ENCODE measurements around the gene TAF4. TPM values are rescaled to one million over a fixed set of nuclear protein-coding genes. Genes with fewer than 3 reads are reported as not detected.

Gene TAF4
- total RNA-seq, 6 experiments from 2014 or later = 9.0 to 13.0 (median 11.3) TPM

DNA sequence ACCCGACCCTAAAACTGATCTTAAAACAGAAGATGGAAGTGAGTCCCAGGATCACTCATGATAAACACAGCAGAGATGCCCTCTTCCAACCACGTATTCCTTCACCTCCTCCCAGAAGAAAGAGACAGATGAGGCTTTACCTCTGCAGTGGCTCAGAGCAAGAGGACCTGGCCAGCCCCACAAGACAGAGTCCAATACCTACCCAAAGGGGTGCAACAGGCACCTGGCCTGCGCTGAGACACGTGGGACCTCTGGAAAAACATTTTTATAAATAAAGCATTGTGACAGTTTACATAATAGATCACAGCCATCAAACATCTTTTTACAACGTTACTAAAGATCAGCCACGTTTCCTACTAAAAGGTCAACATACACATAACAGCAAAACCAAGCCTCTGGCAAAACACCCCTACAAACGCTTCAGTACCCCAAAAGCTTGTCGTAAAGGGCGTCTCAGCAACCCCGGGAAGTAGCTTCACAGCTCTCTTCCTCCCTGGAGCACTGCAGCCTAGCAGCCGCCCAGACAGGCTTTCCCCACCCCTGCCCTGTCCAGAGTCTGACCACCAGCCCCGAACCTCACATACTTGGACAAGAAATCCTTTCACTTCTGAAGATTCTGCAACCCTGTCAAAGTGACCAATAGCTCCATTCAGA, 2.9 kb downstream of the TAF4 start:
- no peaks in the 10 kb centered on the region for H3K27me3 ChIP-seq
- ATAC-seq = no peak
- WGBS (ENCODE audit: insufficient coverage, low coverage, low lambda C conversion rate, missing lambda C conversion rate) = 62% methylated on average over 10 of the region's 12 CpGs
- no peak for DNase-seq
- H3K4me3 ChIP-seq = no peak overlapping the region
- H3K4me1 ChIP-seq = peaks cover 0 to 22% (median 5%) of the 10 kb centered on the region in 4 donors
- intact Hi-C loops (cut with DNase I) = no loop called here
- H3K36me3 ChIP-seq = no peaks in the 10 kb centered on the region
- TF ChIP-seq POLR2A (IDR thresholded peaks at IDR 0.05) = no peak
- no peak for TF ChIP-seq CTCF (IDR thresholded peaks at IDR 0.05)
- H3K9me3 ChIP-seq = no peaks in the 10 kb centered on the region
- no peak overlapping the region for H3K27ac ChIP-seq

GRCh38 chr20:62061851-62062423, 3.7 kb downstream of the TAF4 start:
- ATAC-seq (no peak), DNase-seq (no peak)
- intact Hi-C loops (cut with DNase I) = no loop called here
- H3K4me1 ChIP-seq = peaks cover 0 to 14% (median 5%) of the 10 kb centered on the region in 4 donors
- WGBS (ENCODE audit: insufficient coverage, low coverage, low lambda C conversion rate, missing lambda C conversion rate) = 72% methylated on average over 8 of the region's 8 CpGs
- H3K27me3 ChIP-seq = no peaks in the 10 kb centered on the region
- H3K27ac ChIP-seq = no peak overlapping the region
- no peaks in the 10 kb centered on the region for H3K9me3 ChIP-seq
- no peaks in the 10 kb centered on the region for H3K36me3 ChIP-seq
- TF ChIP-seq CTCF (IDR thresholded peaks at IDR 0.05) = no peak
- TF ChIP-seq POLR2A (IDR thresholded peaks at IDR 0.05) = no peak
- H3K4me3 ChIP-seq = no peak overlapping the region

GRCh38 chr20:62060631-62061541, 4.8 kb downstream of the TAF4 start:
- no peak for TF ChIP-seq CTCF (IDR thresholded peaks at IDR 0.05)
- TF ChIP-seq POLR2A (IDR thresholded peaks at IDR 0.05) = no peak
- intact Hi-C loops (cut with DNase I) = no loop called here
- WGBS (ENCODE audit: insufficient coverage, low coverage, low lambda C conversion rate, missing lambda C conversion rate) = 89% methylated on average over 3 of the region's 12 CpGs
- Histone ChIP-seq H3K27me3 (no peaks in the 10 kb centered on the region), H3K9me3 (no peaks in the 10 kb centered on the region), H3K4me1 (peaks cover 0 to 12% (median 5%) of the 10 kb centered on the region in 4 donors), H3K27ac (no peak overlapping the region), H3K36me3 (no peaks in the 10 kb centered on the region), H3K4me3 (no peak overlapping the region)
- DNase-seq (no peak), ATAC-seq (no peak)

DNA sequence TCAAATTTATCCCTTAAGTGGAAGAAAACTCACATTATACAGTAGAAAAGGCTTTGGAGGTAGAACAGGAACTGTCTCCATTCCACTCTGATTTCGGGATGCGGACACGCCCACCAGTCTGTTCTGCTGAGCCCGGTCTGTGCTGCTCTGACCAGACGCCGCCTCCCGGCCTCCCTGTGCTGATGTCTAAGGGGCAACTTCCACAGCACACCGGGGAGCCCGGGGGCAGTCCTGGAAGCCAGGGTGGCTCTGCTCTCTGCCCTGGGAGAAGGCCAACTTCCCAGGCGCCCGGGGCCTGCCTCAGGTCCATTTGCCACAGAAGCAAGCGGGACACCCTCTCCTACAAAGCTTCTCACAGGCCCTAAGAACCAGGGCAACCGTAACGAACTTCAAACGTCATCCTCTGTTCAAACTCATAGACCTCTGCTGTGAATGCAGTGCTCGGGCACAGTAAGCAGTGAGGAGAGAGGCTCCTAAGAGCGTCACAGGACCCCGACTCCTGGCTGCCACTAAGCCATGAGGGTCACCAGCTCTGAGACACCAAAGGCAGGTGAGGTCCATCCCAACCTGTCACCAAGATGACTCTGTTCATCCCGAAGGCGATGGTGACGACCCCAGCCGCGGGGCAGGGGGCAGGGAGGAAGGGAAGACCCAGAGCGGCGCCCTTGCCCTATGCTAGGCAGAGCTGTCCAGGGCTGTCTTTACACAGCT, 5.6 kb downstream of the TAF4 start:
- H3K4me1 ChIP-seq = peaks cover 0 to 12% (median 5%) of the 10 kb centered on the region in 4 donors
- no peak overlapping the region for H3K27ac ChIP-seq
- WGBS (ENCODE audit: insufficient coverage, low coverage, low lambda C conversion rate, missing lambda C conversion rate) = 88% methylated on average over 4 of the region's 25 CpGs
- no peaks in the 10 kb centered on the region for H3K27me3 ChIP-seq
- no peak for TF ChIP-seq CTCF (IDR thresholded peaks at IDR 0.05)
- TF ChIP-seq POLR2A (IDR thresholded peaks at IDR 0.05) = no peak
- no peak for ATAC-seq
- DNase-seq = no peak
- H3K4me3 ChIP-seq = no peak overlapping the region
- no peaks in the 10 kb centered on the region for H3K36me3 ChIP-seq
- intact Hi-C loops (cut with DNase I) = no loop called here
- no peaks in the 10 kb centered on the region for H3K9me3 ChIP-seq
